Kidney (tissue), 14 donors: ENCODE results near the gene TTC16. TPM values are rescaled to one million over a fixed set of nuclear protein-coding genes. Genes with fewer than 3 reads are reported as not detected.

ENCODE experiments used
- DNase-seq, 5 donors: peaks; one replicate each; pipeline ENCODE4 v3.0.0-alpha.2; 2013 to 2020
- FAIRE-seq: peaks from 2 replicates; lab custom pipeline; 2012; peaks lifted over from hg19 to GRCh38; lab: Jason Lieb, UNC
- H3K27ac ChIP-seq, 2 donors: one replicate each; pipeline ENCODE4 v1.7.0; 2013; ENCODE audit warnings: low read depth in 2 of 2, low read length in 2 of 2, inconsistent platforms in 1 of 2
- H3K27me3 ChIP-seq: one replicate; pipeline ENCODE4 v1.7.1; 2013; ENCODE audit warnings: low read length, inconsistent platforms; ENCODE audit not compliant: control insufficient read depth, insufficient read depth
- H3K36me3 ChIP-seq, 3 donors: one replicate each; pipeline versions ENCODE4 v1.7.0 to v1.7.1; 2013; ENCODE audit warnings: low read length in 3 of 3, control low read depth in 1 of 3, inconsistent platforms in 1 of 3; ENCODE audit not compliant: insufficient read depth in 3 of 3, control insufficient read depth in 2 of 3
- H3K4me1 ChIP-seq, 3 donors: one replicate each; pipeline versions ENCODE4 v1.7.0 to v1.7.1; 2013; ENCODE audit warnings: low read length in 3 of 3, inconsistent platforms in 1 of 3, low read depth in 1 of 3; ENCODE audit not compliant: control insufficient read depth in 2 of 3, insufficient read depth in 2 of 3
- H3K4me3 ChIP-seq, 3 donors: one replicate each; pipeline versions ENCODE4 v1.7.0 to v1.8.1; 2013; ENCODE audit warnings: low read length in 3 of 3, control low read depth in 1 of 3, inconsistent platforms in 1 of 3
- H3K9ac ChIP-seq, 3 donors: one replicate each; pipeline versions ENCODE4 v1.7.0 to v1.7.1; 2013; ENCODE audit warnings: low read length in 3 of 3, control low read depth in 1 of 3, inconsistent platforms in 1 of 3
- H3K9me3 ChIP-seq, 3 donors: one replicate each; pipeline versions ENCODE4 v1.7.0 to v1.7.1; 2013; ENCODE audit warnings: low read length in 3 of 3, control low read depth in 1 of 3, inconsistent platforms in 1 of 3; ENCODE audit not compliant: control insufficient read depth in 2 of 3, insufficient read depth in 1 of 3
- intact Hi-C: fragments of 100-400 bp; cut with DNase I; formaldehyde crosslinking; loops from one replicate; pipeline ENCODE4 v1.11.1; 2022
- polyA plus RNA-seq: library from polyadenylated mRNA; stranded (reverse); fragments of 350-450 nt; fragmentation: Illumina TruSeq; extraction: RNeasy Lipid Tissue Mini Kit (QIAGEN cat#74804); gene quantifications from one replicate; pipeline ENCODE4 v1.2.3, GENCODE V29; 2014; ENCODE audit warnings: low read depth, low replicate concordance; ENCODE audit not compliant: insufficient read depth
- total RNA-seq: library from RNA; stranded (reverse); fragmentation: NEBNext Ultra II Directional; extraction: Animal tissue kit (Norgen Biotek cat#: 25700); gene quantifications from one replicate; pipeline ENCODE4 v1.2.1, GENCODE V29; 2021
- TF ChIP-seq, protein P1 (sequence below): IDR thresholded peaks from 3 replicates; pipeline ENCODE4 v1.5.1; 2012; ENCODE audit warnings: mild to moderate bottlenecking, moderate library complexity, borderline replicate concordance; ENCODE audit not compliant: insufficient read depth; ENCODE audit errors: extremely low read depth
- donor health status: control.
- donor health status: control.
- donor health status: control.
- donor health status: control.
- donor health status: control.
- donor health status: DM: yes; HTN: yes; CAD: no.
- donor health status: Normal renal cell carcinoma (clear cell type).

The TTC16 gene
- total and polyA plus RNA-seq, 2 donors from 2014 or later: 0.32 to 0.72 TPM

DNA sequence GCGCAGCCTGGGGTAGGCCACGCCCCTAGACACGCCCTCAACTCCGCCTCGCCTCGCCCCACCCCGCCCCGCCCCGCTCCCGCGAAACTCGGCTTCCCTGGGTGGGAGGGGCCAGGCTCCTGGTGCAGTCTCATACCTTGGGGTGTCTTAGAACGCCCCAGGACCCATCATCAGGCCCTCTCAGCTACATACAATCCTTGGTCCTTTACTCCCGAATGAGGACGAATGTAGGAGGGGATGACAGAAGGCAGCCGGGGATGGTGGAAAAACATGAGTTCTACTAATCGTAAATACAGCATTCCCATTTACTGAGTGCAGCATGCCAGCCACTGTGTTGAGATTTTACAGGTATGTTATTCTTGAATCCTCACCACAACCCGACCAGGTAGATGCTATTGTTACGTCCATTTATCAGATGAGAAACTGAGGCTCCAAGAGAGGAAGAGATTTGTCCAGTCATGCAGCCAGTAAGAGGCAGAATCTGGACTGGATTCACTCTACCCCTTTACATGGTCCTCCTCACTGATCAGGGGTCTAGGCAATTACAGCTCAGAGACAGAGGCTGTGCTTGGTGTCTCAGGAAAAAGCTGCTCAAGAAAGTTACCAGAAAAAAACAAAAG is 55.8 kb downstream of the TTC16 start:
- peak overlapping the region in 2 of 3 donors; percentile 41 to 50 for H3K4me3 ChIP-seq
- H3K9me3 ChIP-seq: no peaks in the 10 kb centered on the region
- H3K27ac ChIP-seq: no peak overlapping the region
- H3K36me3 ChIP-seq: no peaks in the 10 kb centered on the region
- TF ChIP-seq, protein P1, sequence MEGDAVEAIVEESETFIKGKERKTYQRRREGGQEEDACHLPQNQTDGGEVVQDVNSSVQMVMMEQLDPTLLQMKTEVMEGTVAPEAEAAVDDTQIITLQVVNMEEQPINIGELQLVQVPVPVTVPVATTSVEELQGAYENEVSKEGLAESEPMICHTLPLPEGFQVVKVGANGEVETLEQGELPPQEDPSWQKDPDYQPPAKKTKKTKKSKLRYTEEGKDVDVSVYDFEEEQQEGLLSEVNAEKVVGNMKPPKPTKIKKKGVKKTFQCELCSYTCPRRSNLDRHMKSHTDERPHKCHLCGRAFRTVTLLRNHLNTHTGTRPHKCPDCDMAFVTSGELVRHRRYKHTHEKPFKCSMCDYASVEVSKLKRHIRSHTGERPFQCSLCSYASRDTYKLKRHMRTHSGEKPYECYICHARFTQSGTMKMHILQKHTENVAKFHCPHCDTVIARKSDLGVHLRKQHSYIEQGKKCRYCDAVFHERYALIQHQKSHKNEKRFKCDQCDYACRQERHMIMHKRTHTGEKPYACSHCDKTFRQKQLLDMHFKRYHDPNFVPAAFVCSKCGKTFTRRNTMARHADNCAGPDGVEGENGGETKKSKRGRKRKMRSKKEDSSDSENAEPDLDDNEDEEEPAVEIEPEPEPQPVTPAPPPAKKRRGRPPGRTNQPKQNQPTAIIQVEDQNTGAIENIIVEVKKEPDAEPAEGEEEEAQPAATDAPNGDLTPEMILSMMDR: no peak
- peaks cover 0 to 19% (median 0%) of the 10 kb centered on the region in 3 donors for H3K4me1 ChIP-seq
- peak in 1 of 5 donors; percentile 29 for DNase-seq
- FAIRE-seq: no peak
- no peak overlapping the region for H3K9ac ChIP-seq
- intact Hi-C loops: no loop called here
- no peaks in the 10 kb centered on the region for H3K27me3 ChIP-seq

GRCh38 chr9:127772603-127773002 is 56.7 kb downstream of the TTC16 start:
- TF ChIP-seq, protein P1: no peak
- FAIRE-seq (no peak), DNase-seq (no peak)
- peaks cover 0 to 14% (median 0%) of the 10 kb centered on the region in 3 donors for H3K4me1 ChIP-seq
- H3K27me3 ChIP-seq: no peaks in the 10 kb centered on the region
- no peaks in the 10 kb centered on the region for H3K9me3 ChIP-seq
- no peaks in the 10 kb centered on the region for H3K36me3 ChIP-seq
- H3K4me3 ChIP-seq: no peak overlapping the region
- H3K9ac ChIP-seq: no peak overlapping the region
- no peak overlapping the region for H3K27ac ChIP-seq
- intact Hi-C loops: no loop called here

- DNase-seq: no peak
- H3K9ac ChIP-seq: no peak overlapping the region
- H3K9me3 ChIP-seq: no peaks in the 10 kb centered on the region
- no peak for FAIRE-seq
- intact Hi-C loops: no loop called here
- H3K27ac ChIP-seq: no peak overlapping the region
- H3K27me3 ChIP-seq: no peaks in the 10 kb centered on the region
- H3K36me3 ChIP-seq: no peaks in the 10 kb centered on the region
- peaks cover 0 to 10% (median 0%) of the 10 kb centered on the region in 3 donors for H3K4me1 ChIP-seq
- no peak overlapping the region for H3K4me3 ChIP-seq
- TF ChIP-seq, protein P1: no peak
Observed at GRCh38 chr9:127773272-127773671, 57.4 kb downstream of the TTC16 start.

GRCh38 chr9:127773981-127774380 is 58.1 kb downstream of the TTC16 start:
- intact Hi-C loops: no loop called here
- peaks cover 0 to 10% (median 0%) of the 10 kb centered on the region in 3 donors for H3K4me1 ChIP-seq
- no peak overlapping the region for H3K27ac ChIP-seq
- no peaks in the 10 kb centered on the region for H3K9me3 ChIP-seq
- H3K36me3 ChIP-seq: no peaks in the 10 kb centered on the region
- no peak for DNase-seq
- no peaks in the 10 kb centered on the region for H3K27me3 ChIP-seq
- TF ChIP-seq, protein P1: no peak
- no peak overlapping the region for H3K9ac ChIP-seq
- H3K4me3 ChIP-seq: no peak overlapping the region
- FAIRE-seq: no peak
